Mammary epithelial cell (primary cell): ENCODE data around the gene NUAK1.

Experiments
- EZH2 ChIP-seq: IDR thresholded peaks from 2 replicates; pipeline ENCODE4 v1.6.1; 2012; ENCODE audit warnings: low read length, inconsistent platforms, borderline replicate concordance
- TF ChIP-seq, protein P1 (sequence below), 2 donors: IDR thresholded peaks in 1 of 2; conservative IDR thresholded peaks in 1 of 2; 2 replicates each; pipeline ENCODE4 v1.5.1; 2011 to 2012; ENCODE audit warnings: inconsistent platforms in 2 of 2, low read length in 2 of 2, mild to moderate bottlenecking in 2 of 2, control low read depth in 1 of 2, low read depth in 1 of 2; ENCODE audit not compliant: insufficient read depth in 1 of 2; ENCODE audit errors: extremely low read depth in 1 of 2

DNA sequence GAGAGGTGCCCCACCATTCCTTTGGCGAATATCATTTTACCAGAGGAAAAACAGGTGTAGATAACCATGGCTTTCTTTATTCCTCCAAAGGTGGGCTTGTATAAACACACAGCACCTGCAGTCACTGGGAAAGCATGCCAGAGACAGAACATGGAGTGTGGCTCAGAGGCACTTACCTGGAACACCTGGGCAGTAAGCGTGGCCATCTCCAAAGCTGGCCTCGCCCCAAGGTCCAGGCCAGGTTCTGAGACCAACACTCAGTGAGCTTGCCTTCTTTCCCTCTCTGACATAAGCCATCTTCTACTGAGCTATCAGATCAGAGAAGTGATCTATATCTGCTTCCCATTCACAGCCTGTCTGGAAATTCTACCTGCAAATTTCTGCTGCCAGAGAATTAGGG is 70.5 kb downstream of the NUAK1 start:
- TF ChIP-seq, protein P1, sequence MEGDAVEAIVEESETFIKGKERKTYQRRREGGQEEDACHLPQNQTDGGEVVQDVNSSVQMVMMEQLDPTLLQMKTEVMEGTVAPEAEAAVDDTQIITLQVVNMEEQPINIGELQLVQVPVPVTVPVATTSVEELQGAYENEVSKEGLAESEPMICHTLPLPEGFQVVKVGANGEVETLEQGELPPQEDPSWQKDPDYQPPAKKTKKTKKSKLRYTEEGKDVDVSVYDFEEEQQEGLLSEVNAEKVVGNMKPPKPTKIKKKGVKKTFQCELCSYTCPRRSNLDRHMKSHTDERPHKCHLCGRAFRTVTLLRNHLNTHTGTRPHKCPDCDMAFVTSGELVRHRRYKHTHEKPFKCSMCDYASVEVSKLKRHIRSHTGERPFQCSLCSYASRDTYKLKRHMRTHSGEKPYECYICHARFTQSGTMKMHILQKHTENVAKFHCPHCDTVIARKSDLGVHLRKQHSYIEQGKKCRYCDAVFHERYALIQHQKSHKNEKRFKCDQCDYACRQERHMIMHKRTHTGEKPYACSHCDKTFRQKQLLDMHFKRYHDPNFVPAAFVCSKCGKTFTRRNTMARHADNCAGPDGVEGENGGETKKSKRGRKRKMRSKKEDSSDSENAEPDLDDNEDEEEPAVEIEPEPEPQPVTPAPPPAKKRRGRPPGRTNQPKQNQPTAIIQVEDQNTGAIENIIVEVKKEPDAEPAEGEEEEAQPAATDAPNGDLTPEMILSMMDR (conservative IDR thresholded peaks at IDR 0.05 in 1 of 2, IDR thresholded peaks at IDR 0.05 in 1 of 2; ENCODE audit: extremely low read depth in 1 of 2, insufficient read depth in 1 of 2, low read depth in 1 of 2, low read length in 2 of 2): no peak
- TF ChIP-seq EZH2: no peak
